B cell (primary cell): ENCODE results near the gene PRKCQ.
"Not testable (repeated sequence)": the region's sequence is repeated elsewhere in the genome, so short reads cannot be mapped to it uniquely, and the experiment has no call there.

Experiments used
- EZH2 ChIP-seq: IDR thresholded peaks from 2 replicates; pipeline ENCODE4 v1.6.1; 2012; ENCODE audit warnings: borderline replicate concordance, low read depth, mild to moderate bottlenecking, moderate library complexity, low read length; ENCODE audit not compliant: insufficient read depth, poor library complexity, severe bottlenecking
- TF ChIP-seq, protein P1 (sequence below): fragments of 200-600 bp; IDR thresholded peaks from one replicate; pipeline ENCODE4 v1.8.0; 2022; ENCODE audit warnings: antibody characterized with exemption, mild to moderate bottlenecking

DNA sequence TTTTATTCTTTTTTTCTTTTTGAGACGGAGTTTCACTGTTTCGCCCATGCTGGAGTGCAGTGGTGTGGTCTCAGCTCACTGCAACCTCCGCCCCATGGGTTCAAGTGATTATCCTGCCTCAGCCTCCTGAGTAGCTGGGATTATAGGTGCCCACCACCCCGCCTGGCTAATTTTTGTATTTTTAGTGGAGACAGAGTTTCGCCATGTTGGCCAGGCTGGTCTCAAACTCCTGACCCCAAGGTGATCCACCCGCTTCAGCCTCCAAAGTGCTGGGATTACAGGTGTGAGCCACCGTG is 107.4 kb downstream of the PRKCQ start:
- TF ChIP-seq, protein P1, sequence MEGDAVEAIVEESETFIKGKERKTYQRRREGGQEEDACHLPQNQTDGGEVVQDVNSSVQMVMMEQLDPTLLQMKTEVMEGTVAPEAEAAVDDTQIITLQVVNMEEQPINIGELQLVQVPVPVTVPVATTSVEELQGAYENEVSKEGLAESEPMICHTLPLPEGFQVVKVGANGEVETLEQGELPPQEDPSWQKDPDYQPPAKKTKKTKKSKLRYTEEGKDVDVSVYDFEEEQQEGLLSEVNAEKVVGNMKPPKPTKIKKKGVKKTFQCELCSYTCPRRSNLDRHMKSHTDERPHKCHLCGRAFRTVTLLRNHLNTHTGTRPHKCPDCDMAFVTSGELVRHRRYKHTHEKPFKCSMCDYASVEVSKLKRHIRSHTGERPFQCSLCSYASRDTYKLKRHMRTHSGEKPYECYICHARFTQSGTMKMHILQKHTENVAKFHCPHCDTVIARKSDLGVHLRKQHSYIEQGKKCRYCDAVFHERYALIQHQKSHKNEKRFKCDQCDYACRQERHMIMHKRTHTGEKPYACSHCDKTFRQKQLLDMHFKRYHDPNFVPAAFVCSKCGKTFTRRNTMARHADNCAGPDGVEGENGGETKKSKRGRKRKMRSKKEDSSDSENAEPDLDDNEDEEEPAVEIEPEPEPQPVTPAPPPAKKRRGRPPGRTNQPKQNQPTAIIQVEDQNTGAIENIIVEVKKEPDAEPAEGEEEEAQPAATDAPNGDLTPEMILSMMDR = not testable (repeated sequence)
- TF ChIP-seq EZH2 = not testable (repeated sequence)
